LoVo (cell line): ENCODE results near the gene TCF12.
A peak's percentile ranks its signal among the peaks of the same experiment; 100 is the strongest.

Experiments
- DNase-seq: peaks from one replicate; pipeline ENCODE4 v3.0.0-alpha.2; 2016; ENCODE audit warnings: low spot score

Gene TCF12

DNA sequence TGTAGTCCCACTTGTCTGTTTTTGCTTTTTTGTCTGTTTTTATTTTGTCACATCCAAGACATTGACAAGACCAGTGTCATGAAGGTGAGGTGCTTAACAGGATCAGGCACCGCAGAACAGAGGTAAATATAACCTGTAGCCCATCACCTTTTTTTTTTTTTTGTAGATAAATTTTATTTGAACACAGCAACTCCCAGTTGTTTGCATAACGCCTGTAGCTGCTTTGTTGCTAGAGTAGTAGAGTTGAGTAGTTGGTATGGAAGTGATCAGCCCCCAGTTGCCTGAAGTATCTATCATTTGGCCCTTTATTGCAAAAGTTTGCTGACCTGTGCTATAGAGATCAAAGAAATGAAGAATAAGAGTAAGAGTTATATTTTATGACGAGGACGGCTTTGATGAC lies 135.0 kb downstream of the TCF12 start:
- DNase-seq: no peak

- DNase-seq: no peak
Measured at GRCh38 chr15:57054204-57054750, 135.8 kb downstream of the TCF12 start.

GRCh38 chr15:57056357-57056756 lies 137.9 kb downstream of the TCF12 start:
- no peak for DNase-seq

- no peak for DNase-seq
Measured at GRCh38 chr15:57057134-57057930, 138.9 kb downstream of the TCF12 start.

DNA sequence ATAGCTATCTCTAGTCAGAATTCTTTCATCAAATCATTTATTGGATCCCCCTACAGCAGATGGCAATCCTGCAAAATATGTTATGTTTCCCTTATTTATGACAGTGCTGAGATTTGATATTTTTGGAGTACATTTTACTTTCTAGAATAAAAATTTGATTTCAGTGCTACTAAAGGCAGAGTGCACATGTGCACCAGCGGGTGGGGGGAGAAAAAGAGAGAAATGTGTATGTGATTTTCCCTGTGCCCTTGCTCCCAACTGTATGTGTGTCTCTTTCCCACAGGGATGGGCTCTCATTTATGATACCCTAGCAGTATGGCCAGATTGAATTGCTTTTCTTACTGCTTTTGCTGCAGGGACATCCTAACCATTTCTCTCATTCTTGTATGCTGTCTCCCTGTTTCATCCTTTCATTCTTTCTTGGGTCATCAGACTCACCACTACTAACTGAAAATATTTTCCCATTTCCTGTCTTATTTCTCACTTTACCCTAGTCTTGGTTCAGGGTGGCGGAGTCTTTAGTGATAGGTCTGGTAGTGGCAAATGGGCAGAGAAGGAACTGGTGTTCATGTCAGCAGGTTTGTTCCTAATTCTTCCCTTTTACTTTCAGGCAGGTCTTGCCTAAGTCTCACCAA lies 140.7 kb downstream of the TCF12 start:
- DNase-seq: no peak

DNA sequence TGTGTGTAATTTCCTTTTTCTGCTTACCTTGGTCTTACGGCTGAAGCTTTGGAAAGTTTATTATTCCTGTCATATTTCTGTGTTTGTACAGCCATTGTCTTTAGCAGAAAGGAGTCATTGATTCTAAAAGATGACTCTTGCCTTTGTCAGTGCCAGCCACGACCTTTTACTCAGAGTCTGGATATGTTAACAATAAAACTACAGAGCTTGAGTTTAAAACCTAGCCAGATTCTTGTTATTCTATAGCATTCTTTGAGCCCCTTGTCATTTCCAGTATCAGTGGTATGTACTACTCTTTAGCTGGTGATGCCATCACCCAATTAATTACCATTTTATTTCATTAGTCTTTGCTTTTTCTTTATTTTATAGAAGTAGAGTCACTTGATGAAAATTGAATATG lies 142.4 kb downstream of the TCF12 start:
- DNase-seq: no peak

DNA sequence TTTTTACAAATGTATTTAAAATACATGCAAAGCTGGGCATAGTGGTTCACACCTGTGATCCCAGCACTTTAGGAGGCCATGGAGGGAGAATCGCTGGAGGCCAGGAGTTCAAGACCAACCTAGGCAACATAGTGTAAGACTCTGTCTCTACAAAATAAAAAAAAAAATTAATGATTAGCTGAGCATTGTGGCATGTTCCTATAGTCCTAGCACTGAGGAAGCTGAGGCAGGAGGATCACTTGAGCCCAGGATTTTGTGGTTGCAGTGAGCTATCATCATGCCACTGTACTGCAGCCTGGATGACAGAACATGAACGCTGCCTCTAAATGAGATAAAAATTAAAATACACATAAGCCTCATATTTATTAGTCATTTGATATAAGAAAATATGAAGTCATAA lies 142.8 kb downstream of the TCF12 start:
- no peak for DNase-seq

- no peak for DNase-seq
Measured at GRCh38 chr15:57061696-57062095, 143.3 kb downstream of the TCF12 start.

DNA sequence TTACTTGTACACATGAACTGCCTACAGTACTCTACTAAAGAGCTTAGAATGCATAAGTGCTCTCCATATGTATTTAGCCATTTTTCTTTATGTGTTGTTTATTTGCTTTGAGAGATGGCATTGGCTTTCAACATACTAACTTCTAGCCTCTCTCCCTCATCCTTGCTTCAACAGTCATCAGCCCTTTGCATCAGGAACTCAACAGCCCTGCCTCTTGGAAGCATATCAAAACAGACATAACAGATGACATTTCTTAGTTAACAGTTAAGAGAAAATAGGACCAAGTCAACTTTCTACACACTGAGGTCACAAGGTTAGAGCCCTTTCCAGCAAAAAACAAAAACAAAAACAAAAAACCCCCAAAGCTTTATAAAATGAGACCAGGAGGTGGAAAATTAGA lies 145.6 kb downstream of the TCF12 start:
- DNase-seq: no peak

DNA sequence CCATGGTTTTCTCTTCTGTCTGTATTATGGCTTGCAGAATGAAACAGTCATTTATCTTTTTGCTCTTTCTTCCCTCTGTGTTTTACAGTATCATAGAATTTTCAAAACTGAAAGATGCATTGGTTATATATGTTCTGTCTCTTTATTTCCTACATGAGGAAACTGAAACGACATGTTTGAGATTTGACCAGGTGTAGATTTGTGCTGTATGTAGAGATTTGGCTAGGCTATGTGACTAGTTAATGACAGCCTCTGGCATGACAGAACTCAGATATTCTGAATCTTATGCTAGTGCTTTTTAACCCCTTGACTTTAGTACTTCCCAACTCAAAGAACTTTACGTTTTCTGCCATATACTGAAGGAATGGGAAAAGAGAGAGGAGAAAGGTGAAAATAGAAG lies 151.0 kb downstream of the TCF12 start:
- no peak for DNase-seq

DNA sequence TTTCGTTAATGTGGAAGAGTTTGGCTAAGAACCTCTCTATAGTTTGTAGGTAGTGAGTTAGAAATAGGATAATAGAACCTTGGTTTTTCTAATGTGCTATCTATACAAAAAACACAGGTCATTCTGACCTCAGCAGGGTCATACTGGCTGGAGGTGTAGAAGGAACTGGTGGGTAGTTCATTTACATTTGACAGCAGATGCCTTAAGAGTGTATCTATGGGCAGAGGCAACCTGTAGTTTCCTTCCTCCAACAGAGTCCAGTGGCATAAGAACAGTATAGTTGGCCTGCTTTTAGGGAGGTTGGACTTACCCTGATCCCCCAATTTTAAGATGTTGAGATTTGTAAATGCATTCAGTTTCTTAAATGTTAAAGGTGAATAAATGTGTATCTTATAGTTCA lies 152.2 kb downstream of the TCF12 start:
- DNase-seq: no peak

GRCh38 chr15:57079446-57079845 lies 161.0 kb downstream of the TCF12 start:
- DNase-seq: no peak

GRCh38 chr15:57079931-57080620 lies 161.6 kb downstream of the TCF12 start:
- DNase-seq: no peak

GRCh38 chr15:57082054-57082728 lies 163.7 kb downstream of the TCF12 start:
- DNase-seq: peak; percentile 61

GRCh38 chr15:57084192-57084591 lies 165.7 kb downstream of the TCF12 start:
- no peak for DNase-seq

DNA sequence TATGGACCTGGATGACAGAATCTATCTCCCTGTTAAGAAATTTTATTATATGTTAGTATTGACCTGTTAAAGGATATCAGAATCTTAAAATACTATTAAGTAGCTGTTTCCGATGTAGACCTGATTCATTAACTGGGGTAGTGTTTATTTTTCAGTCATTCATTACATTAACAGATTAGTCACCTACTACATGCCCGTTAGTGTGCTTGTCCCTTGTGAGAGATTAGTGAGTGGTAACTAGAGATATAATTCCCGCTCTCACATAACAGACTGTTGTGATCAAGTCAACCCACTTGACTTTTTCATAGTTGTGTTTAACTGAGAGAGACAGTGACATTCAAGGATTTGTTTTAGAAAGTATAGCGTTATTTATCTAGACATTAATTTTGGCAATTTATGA lies 166.8 kb downstream of the TCF12 start:
- no peak for DNase-seq

DNA sequence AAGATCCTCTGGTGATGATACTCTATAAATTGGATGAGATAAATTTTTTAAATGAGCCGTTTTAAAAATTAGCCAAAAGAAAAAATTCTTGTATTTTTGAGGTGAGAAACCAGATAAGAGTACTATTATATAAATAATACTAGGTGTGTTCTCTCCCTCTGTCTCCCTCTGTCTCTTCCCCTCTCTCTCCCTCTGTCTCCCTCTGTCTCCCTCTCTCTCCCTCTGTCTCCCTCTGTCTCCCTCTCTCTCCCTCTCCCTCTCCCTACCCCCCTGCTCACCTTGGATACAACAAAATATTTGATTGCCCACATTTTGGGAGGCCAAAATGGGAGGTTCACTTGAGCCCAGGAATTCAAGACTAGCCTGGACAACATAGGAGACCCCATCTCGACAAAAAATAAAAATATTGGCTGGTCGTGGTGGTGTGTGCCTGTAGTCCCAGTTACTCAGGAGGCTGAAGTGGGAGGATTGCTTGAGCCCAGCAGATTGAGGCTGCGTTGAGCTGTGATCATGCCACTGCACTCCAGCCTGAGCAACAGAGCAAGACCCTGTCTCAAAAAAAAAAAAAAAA lies 168.5 kb downstream of the TCF12 start:
- DNase-seq: no peak

GRCh38 chr15:57089815-57090495 lies 171.5 kb downstream of the TCF12 start:
- no peak for DNase-seq

DNA sequence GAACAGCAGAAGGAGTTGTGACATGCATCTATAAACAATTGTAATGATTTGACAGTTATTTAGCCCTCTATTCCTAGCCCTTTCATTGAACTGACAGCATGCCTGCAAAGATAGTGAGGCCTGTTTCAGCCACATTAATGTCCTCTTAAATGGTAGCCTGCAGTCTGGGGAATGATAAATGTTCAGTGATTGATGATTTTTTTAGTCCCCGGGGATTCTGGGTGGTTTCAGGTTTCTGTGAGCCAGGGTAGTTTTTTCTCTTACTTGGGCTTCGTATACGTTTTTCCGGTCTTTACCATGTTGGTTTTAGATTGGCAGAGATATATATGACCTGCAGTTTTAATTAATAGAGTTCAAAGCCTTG lies 172.0 kb downstream of the TCF12 start:
- DNase-seq: no peak

GRCh38 chr15:57091636-57092035 lies 173.2 kb downstream of the TCF12 start:
- no peak for DNase-seq

- DNase-seq: no peak
Measured at GRCh38 chr15:57092252-57092651, 173.8 kb downstream of the TCF12 start.
